ENCODE results near the gene MAGI2.

MAGI2 gene

GRCh38 chr7:79302293-79302692, 151.2 kb downstream of the MAGI2 start:
- Histone ChIP-seq H3K79me2 (ENCODE audit: insufficient read depth, low read length) (no peaks in the 10 kb centered on the region), H3K27ac (ENCODE audit: low read length) (no peak overlapping the region)

GRCh38 chr7:79301419-79301818, 152.0 kb downstream of the MAGI2 start:
- Histone ChIP-seq H3K4me3 (ENCODE audit: low read depth in 1 of 2, low read length in 2 of 2) (no peak overlapping the region), H4K20me1 (ENCODE audit: insufficient read depth, low read length) (no peaks in the 10 kb centered on the region), H3K27ac (ENCODE audit: low read length) (no peak overlapping the region), H3K4me1 (ENCODE audit: insufficient read depth, low read length) (no peaks in the 10 kb centered on the region), H3K9me3 (ENCODE audit: insufficient read depth, low read length, severe bottlenecking) (no peaks in the 10 kb centered on the region), H3K4me2 (ENCODE audit: insufficient read depth, low read length) (no peak overlapping the region), H2AFZ (ENCODE audit: low read depth, low read length) (no peak overlapping the region), H3K79me2 (ENCODE audit: insufficient read depth, low read length) (no peaks in the 10 kb centered on the region), H3K9ac (ENCODE audit: low read depth, low read length) (no peak overlapping the region), H3K36me3 (ENCODE audit: insufficient read depth, low read length) (no peaks in the 10 kb centered on the region), H3K27me3 (ENCODE audit: insufficient read depth, low read length, poor library complexity) (no peaks in the 10 kb centered on the region)
- DNase-seq = no peak
- no peak for ATAC-seq (ENCODE audit: insufficient read depth, low read depth)
- no peak for TF ChIP-seq CTCF (IDR thresholded peaks at IDR 0.05; ENCODE audit: borderline replicate concordance, extremely low read depth, low read length, poor library complexity, severe bottlenecking)
- no peak for TF ChIP-seq EZH2 (IDR thresholded peaks at IDR 0.05; ENCODE audit: borderline replicate concordance, low read depth, low read length, severe bottlenecking)

More at GRCh38 chr7:79302293-79302692, 151.2 kb downstream of the MAGI2 start:
- ATAC-seq (ENCODE audit: insufficient read depth, low read depth) = no peak
- Histone ChIP-seq H3K4me3 (ENCODE audit: low read depth in 1 of 2, low read length in 2 of 2) (no peak overlapping the region), H3K4me2 (ENCODE audit: insufficient read depth, low read length) (no peak overlapping the region), H2AFZ (ENCODE audit: low read depth, low read length) (no peak overlapping the region), H4K20me1 (ENCODE audit: insufficient read depth, low read length) (no peaks in the 10 kb centered on the region), H3K9ac (ENCODE audit: low read depth, low read length) (no peak overlapping the region), H3K4me1 (ENCODE audit: insufficient read depth, low read length) (no peaks in the 10 kb centered on the region), H3K9me3 (ENCODE audit: insufficient read depth, low read length, severe bottlenecking) (no peaks in the 10 kb centered on the region), H3K27me3 (ENCODE audit: insufficient read depth, low read length, poor library complexity) (no peaks in the 10 kb centered on the region), H3K36me3 (ENCODE audit: insufficient read depth, low read length) (no peaks in the 10 kb centered on the region)
- no peak for TF ChIP-seq CTCF (IDR thresholded peaks at IDR 0.05; ENCODE audit: borderline replicate concordance, extremely low read depth, low read length, poor library complexity, severe bottlenecking)
- no peak for DNase-seq

- H3K9ac ChIP-seq (ENCODE audit: low read depth, low read length) = no peak overlapping the region
- DNase-seq (no peak), ATAC-seq (ENCODE audit: insufficient read depth, low read depth) (no peak)
- H3K4me2 ChIP-seq (ENCODE audit: insufficient read depth, low read length) = no peak overlapping the region
- H3K9me3 ChIP-seq (ENCODE audit: insufficient read depth, low read length, severe bottlenecking) = no peaks in the 10 kb centered on the region
- H3K36me3 ChIP-seq (ENCODE audit: insufficient read depth, low read length) = no peaks in the 10 kb centered on the region
- no peak overlapping the region for H3K27ac ChIP-seq (ENCODE audit: low read length)
- no peak overlapping the region for H2AFZ ChIP-seq (ENCODE audit: low read depth, low read length)
- no peaks in the 10 kb centered on the region for H3K27me3 ChIP-seq (ENCODE audit: insufficient read depth, low read length, poor library complexity)
- H3K4me3 ChIP-seq (ENCODE audit: low read depth in 1 of 2, low read length in 2 of 2) = no peak overlapping the region
- TF ChIP-seq EZH2 (IDR thresholded peaks at IDR 0.05; ENCODE audit: borderline replicate concordance, low read depth, low read length, severe bottlenecking) (no peak), CTCF (IDR thresholded peaks at IDR 0.05; ENCODE audit: borderline replicate concordance, extremely low read depth, low read length, poor library complexity, severe bottlenecking) (no peak)
- no peaks in the 10 kb centered on the region for H3K4me1 ChIP-seq (ENCODE audit: insufficient read depth, low read length)
- no peaks in the 10 kb centered on the region for H3K79me2 ChIP-seq (ENCODE audit: insufficient read depth, low read length)
- H4K20me1 ChIP-seq (ENCODE audit: insufficient read depth, low read length) = no peaks in the 10 kb centered on the region
Measured at GRCh38 chr7:79300573-79300972, 152.9 kb downstream of the MAGI2 start.

Data from DND-41 (cell line).